ENCODE results near the gene TENM4. TPM values are rescaled to one million over a fixed set of nuclear protein-coding genes. Genes with fewer than 3 reads are reported as not detected.

Gene TENM4
- total and polyA plus RNA-seq, 4 donors, result 0.02 to 0.33 (median 0.14) TPM

GRCh38 chr11:79167510-79168188, 273.2 kb downstream of the TENM4 start:
- Histone ChIP-seq H3K27ac (ENCODE audit: low read depth in 1 of 2, low read length in 2 of 2) (no peak overlapping the region), H3K9ac (ENCODE audit: low read depth in 1 of 2, low read length in 2 of 2) (no peak overlapping the region), H3K4me1 (ENCODE audit: control insufficient read depth in 4 of 4, insufficient read depth in 4 of 4, low read length in 3 of 4) (no peaks in the 10 kb centered on the region), H3K27me3 (ENCODE audit: control insufficient read depth in 4 of 4, insufficient read depth in 4 of 4, low read length in 3 of 4) (no peaks in the 10 kb centered on the region), H3K4me3 (ENCODE audit: low read depth in 1 of 3, low read length in 3 of 3) (no peak overlapping the region), H3K36me3 (ENCODE audit: control insufficient read depth in 4 of 4, insufficient read depth in 3 of 4, low read depth in 1 of 4, low read length in 3 of 4) (no peaks in the 10 kb centered on the region), H3K9me3 (ENCODE audit: control insufficient read depth in 4 of 4, low read length in 3 of 4) (no peaks in the 10 kb centered on the region)
- WGBS, result 60% methylated on average over 3 of the region's 3 CpGs
- no peak for TF ChIP-seq FOXA2 (IDR thresholded peaks at IDR 0.05)
- TF ChIP-seq HNF4A (conservative IDR thresholded peaks at IDR 0.05), result no peak
- DNase-seq (ENCODE audit: low spot score), result no peak

- no peak overlapping the region for H3K27ac ChIP-seq (ENCODE audit: low read depth in 1 of 2, low read length in 2 of 2)
- H3K27me3 ChIP-seq (ENCODE audit: control insufficient read depth in 4 of 4, insufficient read depth in 4 of 4, low read length in 3 of 4), result no peaks in the 10 kb centered on the region
- 88% methylated on average over 2 of the region's 2 CpGs for WGBS
- H3K36me3 ChIP-seq (ENCODE audit: control insufficient read depth in 4 of 4, insufficient read depth in 3 of 4, low read depth in 1 of 4, low read length in 3 of 4), result no peaks in the 10 kb centered on the region
- no peaks in the 10 kb centered on the region for H3K4me1 ChIP-seq (ENCODE audit: control insufficient read depth in 4 of 4, insufficient read depth in 4 of 4, low read length in 3 of 4)
- H3K4me3 ChIP-seq (ENCODE audit: low read depth in 1 of 3, low read length in 3 of 3), result no peak overlapping the region
- no peaks in the 10 kb centered on the region for H3K9me3 ChIP-seq (ENCODE audit: control insufficient read depth in 4 of 4, low read length in 3 of 4)
- TF ChIP-seq JUND (IDR thresholded peaks at IDR 0.05) (no peak), RXRA (IDR thresholded peaks at IDR 0.05) (no peak), FOXA1 (IDR thresholded peaks at IDR 0.05) (no peak), SP1 (IDR thresholded peaks at IDR 0.05) (no peak), MAX (IDR thresholded peaks at IDR 0.05) (no peak), ATF3 (IDR thresholded peaks at IDR 0.05) (no peak), RAD21 (IDR thresholded peaks at IDR 0.05) (no peak), REST (IDR thresholded peaks at IDR 0.05) (no peak), HNF4A (conservative IDR thresholded peaks at IDR 0.05) (no peak), TAF1 (conservative IDR thresholded peaks at IDR 0.05) (no peak), HNF4G (IDR thresholded peaks at IDR 0.05) (no peak), GABPA (IDR thresholded peaks at IDR 0.05 in 1 of 2, conservative IDR thresholded peaks at IDR 0.05 in 1 of 2) (no peak), ZBTB33 (IDR thresholded peaks at IDR 0.05) (no peak), YY1 (IDR thresholded peaks at IDR 0.05) (no peak)
- H3K9ac ChIP-seq (ENCODE audit: low read depth in 1 of 2, low read length in 2 of 2), result no peak overlapping the region
- no peak for DNase-seq (ENCODE audit: low spot score)
These were observed 274.9 kb downstream of the TENM4 start for GRCh38 chr11:79165908-79166307.
